ENCODE results near the gene RPL23. TPM values are rescaled to one million over a fixed set of nuclear protein-coding genes. Genes with fewer than 3 reads are reported as not detected.

Gene RPL23
- total RNA-seq: 1,000 to 10,000 TPM; 1,602 to 2,658 TPM

- ATAC-seq (peak; percentile 90 to 91), DNase-seq (ENCODE audit: low spot score in 2 of 2) (peak; percentile 84 to 89)
- Mint-ChIP-seq H3K36me3 (peaks cover 45 to 52% of the 10 kb centered on the region in 2 donors), H3K27ac (peak within 1 kb of the TSS; percentile 98 to 100), H3K9me3 (no peaks in the 10 kb centered on the region)
Measured at GRCh38 chr17:38853292-38854219, at the start of gene RPL23. TSS of gene RPL23 (minus strand) at chr17:38853721. CDS start at chr17:38853710, 11 bp downstream.

DNA sequence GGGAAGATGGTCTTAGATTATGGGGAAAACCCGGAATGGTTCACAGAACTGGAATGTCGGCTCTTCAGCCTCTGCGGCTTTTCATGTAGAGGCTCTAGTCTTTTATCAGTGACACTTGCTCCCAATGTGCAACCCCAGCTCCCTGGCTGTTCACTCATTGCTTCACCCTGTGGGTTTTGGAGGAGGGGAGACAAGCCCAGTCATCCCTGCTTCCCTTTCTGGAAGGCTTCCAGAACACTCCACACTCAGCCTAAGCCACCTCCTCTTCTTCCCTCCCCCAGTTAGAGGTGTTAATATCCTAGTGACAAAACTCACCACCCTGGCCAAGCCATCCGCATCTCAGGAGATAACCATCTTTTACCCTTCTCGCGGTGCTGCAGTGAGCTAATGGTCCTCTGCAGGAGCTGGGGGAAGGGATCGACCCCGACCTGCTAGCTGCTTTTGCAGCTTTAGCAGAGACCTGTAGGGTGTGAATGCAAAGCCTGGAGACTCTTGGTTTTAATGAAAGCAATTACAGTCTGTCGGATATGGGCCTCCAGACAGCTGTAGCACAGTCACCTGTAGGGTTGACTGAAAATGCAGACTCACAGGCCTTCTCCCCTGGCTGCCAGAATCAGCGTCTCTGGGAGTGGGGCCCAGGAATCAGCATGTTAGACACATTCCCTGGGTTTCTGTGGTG lies 47.6 kb upstream of the RPL23 start:
- DNase-seq (ENCODE audit: low spot score in 2 of 2): no peak

GRCh38 chr17:38899421-38899820 lies 45.9 kb upstream of the RPL23 start:
- H3K27ac Mint-ChIP-seq: peak overlapping the region; percentile 83 to 96
- ATAC-seq (peak in 1 of 2 donors; percentile 5), DNase-seq (ENCODE audit: low spot score in 2 of 2) (no peak)
- peaks cover 9 to 46% of the 10 kb centered on the region in 2 donors for H3K36me3 Mint-ChIP-seq
- no peaks in the 10 kb centered on the region for H3K9me3 Mint-ChIP-seq

More for the DNA sequence above, 47.6 kb upstream of the RPL23 start:
- Mint-ChIP-seq H3K9me3 (no peaks in the 10 kb centered on the region), H3K27ac (peak overlapping the region; percentile 51 to 68), H3K36me3 (peaks cover 9 to 53% of the 10 kb centered on the region in 2 donors)
- ATAC-seq: no peak

DNA sequence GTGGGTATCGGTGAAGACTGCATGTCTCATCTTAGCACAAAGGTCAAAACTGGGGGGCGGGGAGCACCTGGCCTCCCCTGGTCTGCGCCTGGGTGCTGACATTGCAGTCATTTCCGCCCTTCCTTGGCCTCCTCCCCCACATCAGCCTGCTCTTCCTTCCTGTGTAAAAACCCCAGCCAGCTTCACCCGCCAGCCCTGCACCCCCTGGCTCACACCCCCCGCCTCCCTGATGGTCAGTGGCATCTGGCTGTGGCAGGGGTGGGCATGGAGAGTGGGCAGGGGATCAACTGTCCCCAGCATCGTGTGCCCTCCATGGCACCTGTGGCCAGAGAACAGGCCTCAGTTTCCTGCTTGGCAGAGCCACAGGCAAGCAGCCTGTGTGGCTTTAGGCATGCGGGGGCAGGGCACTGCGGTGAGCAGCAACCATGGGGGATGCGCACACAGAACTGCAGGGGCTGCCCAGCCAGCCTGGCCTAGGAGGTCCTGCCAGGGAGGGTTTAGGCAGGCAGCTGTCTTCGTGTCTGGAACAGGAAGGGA lies 45.4 kb upstream of the RPL23 start:
- DNase-seq (ENCODE audit: low spot score in 2 of 2) (peak; percentile 75 to 89), ATAC-seq (peak; percentile 88 to 90)
- Mint-ChIP-seq H3K9me3 (no peaks in the 10 kb centered on the region), H3K36me3 (peaks cover 9 to 46% of the 10 kb centered on the region in 2 donors), H3K27ac (peak overlapping the region; percentile 83 to 96)

DNA sequence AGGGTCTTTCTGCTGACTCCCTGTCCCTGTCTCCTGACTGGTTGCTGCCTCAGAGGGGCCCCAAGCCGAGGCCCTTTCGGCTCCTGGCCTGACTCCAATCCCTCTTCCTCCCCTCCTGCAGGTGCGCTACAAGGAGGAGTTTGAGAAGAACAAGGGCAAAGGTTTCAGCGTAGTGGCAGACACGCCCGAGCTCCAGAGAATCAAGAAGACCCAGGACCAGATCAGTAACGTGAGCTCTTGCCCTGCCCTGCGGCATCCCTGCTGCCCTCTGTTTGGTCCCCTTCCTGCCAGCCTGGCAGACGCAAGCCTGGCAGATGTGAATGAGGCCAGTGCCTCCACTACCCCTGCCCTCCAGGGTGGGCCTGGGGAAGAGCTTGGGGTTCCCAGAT lies 44.8 kb upstream of the RPL23 start:
- no peaks in the 10 kb centered on the region for H3K9me3 Mint-ChIP-seq
- DNase-seq (ENCODE audit: low spot score in 2 of 2): peak; percentile 29 to 66
- peak overlapping the region; percentile 83 to 96 for H3K27ac Mint-ChIP-seq
- peak; percentile 16 to 39 for ATAC-seq
- H3K36me3 Mint-ChIP-seq: peaks cover 5 to 41% of the 10 kb centered on the region in 2 donors

GRCh38 chr17:38897671-38898290 lies 44.3 kb upstream of the RPL23 start:
- no peak for DNase-seq (ENCODE audit: low spot score in 2 of 2)
- no peak for ATAC-seq
- peak overlapping the region; percentile 83 to 96 for H3K27ac Mint-ChIP-seq
- peaks cover 4 to 36% of the 10 kb centered on the region in 2 donors for H3K36me3 Mint-ChIP-seq
- H3K9me3 Mint-ChIP-seq: no peaks in the 10 kb centered on the region

- ATAC-seq: no peak
- peak overlapping the region; percentile 83 to 96 for H3K27ac Mint-ChIP-seq
- no peak for DNase-seq (ENCODE audit: low spot score in 2 of 2)
- no peaks in the 10 kb centered on the region for H3K9me3 Mint-ChIP-seq
- peaks cover 4 to 36% of the 10 kb centered on the region in 2 donors for H3K36me3 Mint-ChIP-seq
Measured at GRCh38 chr17:38897176-38897575, 43.7 kb upstream of the RPL23 start.

- peaks cover 4 to 36% of the 10 kb centered on the region in 2 donors for H3K36me3 Mint-ChIP-seq
- DNase-seq (ENCODE audit: low spot score in 2 of 2) (no peak), ATAC-seq (no peak)
- H3K27ac Mint-ChIP-seq: peak overlapping the region; percentile 22 to 83
- H3K9me3 Mint-ChIP-seq: no peaks in the 10 kb centered on the region
Measured at GRCh38 chr17:38896346-38896954, 42.9 kb upstream of the RPL23 start.

GRCh38 chr17:38894276-38894675 lies 40.8 kb upstream of the RPL23 start:
- no peak for ATAC-seq
- H3K9me3 Mint-ChIP-seq: no peaks in the 10 kb centered on the region
- peak overlapping the region; percentile 56 to 72 for H3K27ac Mint-ChIP-seq
- no peak for DNase-seq (ENCODE audit: low spot score in 2 of 2)
- H3K36me3 Mint-ChIP-seq: peaks cover 8 to 40% of the 10 kb centered on the region in 2 donors

DNA sequence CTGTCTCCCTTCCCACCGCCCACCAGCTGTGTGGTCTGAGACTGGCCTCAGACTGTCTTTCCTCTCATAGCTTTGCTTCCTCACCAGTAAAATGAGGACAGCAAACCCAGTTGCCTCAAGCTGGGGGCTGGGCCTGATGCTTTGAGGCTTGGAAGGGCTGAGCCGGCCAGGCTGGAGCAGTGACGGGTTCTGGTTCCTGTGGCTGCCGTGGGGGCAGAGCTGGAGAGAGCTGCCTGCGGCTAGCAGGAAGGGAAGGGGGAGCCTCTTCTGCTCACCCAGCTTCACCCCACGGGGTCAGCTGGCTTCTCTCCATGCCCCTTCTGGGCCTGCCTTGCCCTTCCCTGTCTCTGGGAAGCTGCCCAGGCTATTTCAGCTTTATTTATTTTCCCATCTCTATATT lies 40.1 kb upstream of the RPL23 start:
- H3K27ac Mint-ChIP-seq: peak overlapping the region; percentile 56 to 72
- no peaks in the 10 kb centered on the region for H3K9me3 Mint-ChIP-seq
- peaks cover 8 to 35% of the 10 kb centered on the region in 2 donors for H3K36me3 Mint-ChIP-seq
- peak in 1 of 2 donors; percentile 69 for DNase-seq (ENCODE audit: low spot score in 2 of 2)
- peak in 1 of 2 donors; percentile 66 for ATAC-seq

DNA sequence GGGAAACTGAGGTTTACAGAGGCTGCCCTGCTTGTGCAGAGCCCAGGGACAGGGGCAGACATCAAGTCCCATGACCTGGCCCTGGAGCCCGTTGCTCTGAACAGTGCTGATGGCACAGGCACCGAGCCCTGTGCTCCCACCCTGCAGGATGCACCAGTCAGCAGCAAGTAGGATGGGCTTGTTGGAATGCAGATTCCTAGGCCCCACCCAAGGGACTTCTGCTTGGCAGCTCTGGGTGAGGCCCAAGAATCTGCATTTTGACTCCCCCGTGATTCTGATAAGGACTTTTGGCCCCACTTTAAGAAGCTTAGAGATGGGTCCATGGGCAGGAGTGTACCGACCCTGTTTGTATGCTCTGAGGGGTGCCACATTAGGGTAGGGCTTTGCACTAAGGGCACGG lies 39.6 kb upstream of the RPL23 start:
- DNase-seq (ENCODE audit: low spot score in 2 of 2) (no peak), ATAC-seq (no peak)
- H3K9me3 Mint-ChIP-seq: no peaks in the 10 kb centered on the region
- peak overlapping the region in 1 of 2 donors; percentile 56 for H3K27ac Mint-ChIP-seq
- H3K36me3 Mint-ChIP-seq: peaks cover 8 to 33% of the 10 kb centered on the region in 2 donors

DNA sequence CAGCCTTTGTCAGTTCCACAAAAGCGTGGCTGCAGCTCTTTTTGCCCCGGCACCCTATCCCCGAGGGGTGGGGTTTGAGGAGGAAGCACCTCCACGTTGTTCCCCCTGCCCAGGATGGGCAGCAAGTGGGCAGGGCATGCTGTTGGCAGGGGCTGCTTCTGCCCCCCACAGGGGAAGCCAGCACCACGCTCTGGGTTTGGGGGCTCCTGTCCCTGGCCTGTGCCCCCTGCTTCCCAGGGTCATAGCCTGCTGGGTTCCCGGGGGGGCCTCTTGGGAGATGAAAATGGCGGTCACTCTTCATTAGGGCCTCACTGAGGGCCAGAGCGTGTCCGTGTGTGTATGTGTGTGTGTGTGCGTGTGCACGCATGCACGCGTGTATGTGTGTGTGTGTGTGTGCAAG lies 39.1 kb upstream of the RPL23 start:
- Mint-ChIP-seq H3K9me3 (no peaks in the 10 kb centered on the region), H3K36me3 (peaks cover 8 to 28% of the 10 kb centered on the region in 2 donors), H3K27ac (peak overlapping the region in 1 of 2 donors; percentile 56)
- ATAC-seq (no peak), DNase-seq (ENCODE audit: low spot score in 2 of 2) (no peak)

DNA sequence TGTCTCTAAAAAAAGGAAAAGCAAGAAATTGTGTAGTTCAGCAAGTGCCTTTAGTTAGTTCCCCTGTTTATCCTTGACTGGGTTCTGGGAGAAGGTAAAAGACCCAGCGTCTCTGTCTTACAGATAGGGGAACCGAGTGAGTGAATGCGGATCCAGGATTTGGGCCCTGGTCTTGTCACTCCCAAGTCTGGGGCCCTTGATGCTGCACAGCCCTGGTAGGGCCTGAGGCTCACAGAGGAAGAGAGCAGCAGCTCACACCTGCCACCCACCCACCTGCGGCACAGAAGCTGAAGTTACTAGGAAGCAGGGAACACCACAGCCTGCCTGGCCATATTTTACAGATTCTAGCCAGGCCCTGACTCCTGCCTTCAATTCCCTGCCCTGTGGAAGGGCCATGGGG lies 38.6 kb upstream of the RPL23 start:
- H3K36me3 Mint-ChIP-seq: peaks cover 8 to 23% of the 10 kb centered on the region in 2 donors
- peak in 1 of 2 donors; percentile 27 for ATAC-seq
- no peaks in the 10 kb centered on the region for H3K9me3 Mint-ChIP-seq
- DNase-seq (ENCODE audit: low spot score in 2 of 2): no peak
- H3K27ac Mint-ChIP-seq: peak overlapping the region; percentile 56 to 60

DNA sequence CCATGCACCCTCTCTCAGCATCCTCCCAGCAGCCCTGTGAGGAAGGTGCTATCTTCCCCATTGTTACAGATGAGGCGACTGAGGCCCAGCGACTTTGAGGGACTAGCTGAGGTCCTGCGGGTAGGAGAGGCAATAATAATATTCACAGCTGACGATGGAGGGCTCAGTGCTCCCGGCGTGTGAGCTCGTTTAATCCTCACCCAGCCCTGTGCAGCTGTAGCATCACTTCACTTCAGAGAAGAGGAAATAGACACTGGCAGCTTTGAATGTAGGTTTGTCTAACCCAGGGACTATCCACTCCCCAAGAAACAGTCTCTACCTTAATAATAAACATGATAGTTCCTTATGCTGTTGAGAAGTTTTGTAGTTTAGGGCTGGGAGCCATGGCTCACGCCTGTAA lies 37.9 kb upstream of the RPL23 start:
- H3K9me3 Mint-ChIP-seq: no peaks in the 10 kb centered on the region
- ATAC-seq: peak in 1 of 2 donors; percentile 9
- H3K36me3 Mint-ChIP-seq: peaks cover 8 to 18% of the 10 kb centered on the region in 2 donors
- DNase-seq (ENCODE audit: low spot score in 2 of 2): no peak
- H3K27ac Mint-ChIP-seq: peak overlapping the region; percentile 56 to 60

DNA sequence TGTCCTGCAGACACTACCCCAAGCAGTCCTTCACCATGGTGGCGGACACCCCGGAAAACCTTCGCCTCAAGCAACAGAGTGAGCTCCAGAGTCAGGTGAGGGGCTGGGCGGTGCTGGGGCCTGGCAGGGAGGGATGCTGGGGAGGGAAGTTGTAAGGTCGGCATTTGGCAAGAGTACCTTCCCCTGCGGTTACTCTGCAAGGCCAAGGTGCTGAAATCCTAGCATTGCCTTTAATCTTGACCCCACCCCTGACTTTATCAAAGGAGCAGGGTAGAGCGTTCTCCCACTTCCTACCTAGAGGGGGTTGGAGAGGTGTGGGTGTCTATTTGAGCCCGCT lies 36.9 kb upstream of the RPL23 start:
- DNase-seq (ENCODE audit: low spot score in 2 of 2): no peak
- peak; percentile 7 to 21 for ATAC-seq
- Mint-ChIP-seq H3K36me3 (peaks cover 8 to 18% of the 10 kb centered on the region in 2 donors), H3K27ac (peak overlapping the region; percentile 56 to 74), H3K9me3 (no peaks in the 10 kb centered on the region)

DNA sequence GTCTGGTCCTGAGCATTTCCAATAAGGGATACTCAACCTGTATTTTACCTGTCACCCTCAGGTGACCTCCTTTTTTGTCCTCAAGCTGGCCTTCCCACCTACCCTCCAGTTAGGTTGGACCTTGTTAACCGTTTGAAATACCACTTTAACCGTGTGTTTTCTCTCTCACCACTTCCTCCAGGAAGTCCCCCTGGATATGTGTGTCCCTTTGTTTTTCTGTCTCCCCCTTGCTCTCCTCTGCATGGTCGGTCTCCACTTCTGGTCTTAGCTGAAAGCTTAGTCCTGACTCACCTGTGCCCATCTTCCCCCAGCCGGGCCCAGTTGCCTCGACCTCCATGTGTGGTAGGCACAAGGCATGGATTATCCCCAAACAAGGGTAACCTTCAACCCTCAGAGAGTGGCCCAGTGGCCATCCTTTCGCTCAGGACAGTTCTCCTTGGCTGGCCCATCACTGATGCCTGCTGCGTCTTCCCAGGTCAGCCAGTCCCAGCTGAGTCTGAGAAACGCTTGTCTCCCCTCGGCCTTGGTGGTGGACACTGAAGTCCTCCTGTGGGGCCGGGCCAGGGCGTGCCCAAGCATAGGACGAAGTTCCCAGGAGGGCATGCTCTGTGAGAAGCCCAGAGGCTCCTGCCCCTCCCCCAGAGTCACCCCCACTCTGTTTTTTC lies 36.4 kb upstream of the RPL23 start:
- Mint-ChIP-seq H3K27ac (peak overlapping the region; percentile 56 to 74), H3K9me3 (no peaks in the 10 kb centered on the region), H3K36me3 (peaks cover 8 to 18% of the 10 kb centered on the region in 2 donors)
- ATAC-seq (no peak), DNase-seq (ENCODE audit: low spot score in 2 of 2) (no peak)

All from activated naive CD4-positive, alpha-beta T cell treated with anti-CD3 and anti-CD28 coated beads, Interleukin-2, amount 50 U/mL, for 72 hours (primary cell).